NCI-H82 treated with DMSO at 0.1 percent for 48 hours (cell line): ENCODE results near the gene KRTDAP.

Experiments
- DNase-seq: peaks from one replicate; lab custom pipeline; 2025; ENCODE audit not compliant: unreplicated experiment; lab: John Stamatoyannopoulos, UW

KRTDAP gene, protein sequence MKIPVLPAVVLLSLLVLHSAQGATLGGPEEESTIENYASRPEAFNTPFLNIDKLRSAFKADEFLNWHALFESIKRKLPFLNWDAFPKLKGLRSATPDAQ

DNA sequence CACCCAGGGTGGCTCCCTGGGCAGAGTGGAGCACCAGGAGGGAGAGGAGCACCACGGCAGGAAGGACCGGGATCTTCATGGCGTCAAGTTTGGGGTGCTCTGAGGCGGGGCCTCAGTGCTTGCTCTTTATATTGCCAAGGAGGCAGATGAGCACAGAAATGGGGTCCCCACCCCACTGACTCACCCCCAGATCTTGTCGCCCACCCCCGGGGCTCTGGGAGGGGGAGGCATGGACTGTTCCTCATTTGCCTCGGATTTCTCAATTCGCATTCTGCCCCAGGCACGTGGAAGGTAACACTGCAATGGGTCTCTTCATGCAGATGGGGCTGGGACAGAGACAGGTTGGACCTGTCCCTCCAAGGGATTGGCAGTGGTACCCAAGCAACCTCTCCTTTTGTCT, at the start of gene KRTDAP:
TSS of gene KRTDAP (minus strand) at position 101 of the 400 bp plus-strand sequence. CDS start at position 79, 22 bp downstream.
- no peak for DNase-seq

DNA sequence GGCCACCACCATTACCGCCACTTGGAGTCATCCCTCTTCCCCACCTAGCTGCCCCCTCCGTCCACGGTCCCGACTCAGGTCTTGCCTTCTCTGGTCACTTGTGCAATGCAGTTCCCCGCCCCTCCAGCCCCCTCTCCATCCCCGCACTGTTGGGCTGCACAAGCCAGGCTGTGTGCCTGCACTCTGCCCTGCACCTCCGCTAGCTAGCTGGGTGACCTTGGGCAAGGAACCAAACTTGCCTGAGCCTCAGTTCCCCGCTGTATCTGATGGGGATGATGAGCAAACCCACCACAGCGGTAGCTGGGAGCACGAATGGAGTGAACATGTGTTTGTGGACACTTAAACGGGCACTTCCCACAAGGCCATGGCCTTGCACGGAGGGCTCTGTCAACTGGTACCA, 49.6 kb upstream of the KRTDAP start:
- DNase-seq, result no peak

DNA sequence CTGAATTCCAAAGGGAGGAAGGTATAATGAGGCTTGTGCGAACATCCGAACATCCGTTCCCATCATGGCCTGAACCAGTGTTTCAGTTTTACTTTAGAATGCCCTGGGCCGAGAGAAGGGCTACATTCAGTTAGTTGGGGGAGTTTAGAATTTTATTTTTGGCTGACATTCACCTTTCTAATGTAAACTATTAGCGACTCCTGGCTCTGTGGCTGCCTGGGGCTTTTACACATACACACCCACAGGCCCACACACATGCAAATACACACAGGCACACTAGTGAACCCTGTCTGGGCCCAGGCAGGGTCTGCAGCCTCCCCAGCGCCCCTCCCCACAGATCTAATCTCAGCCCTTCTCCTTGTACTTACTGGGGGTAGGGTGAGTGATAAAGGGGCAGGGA, 49.0 kb upstream of the KRTDAP start:
- DNase-seq, result no peak

DNA sequence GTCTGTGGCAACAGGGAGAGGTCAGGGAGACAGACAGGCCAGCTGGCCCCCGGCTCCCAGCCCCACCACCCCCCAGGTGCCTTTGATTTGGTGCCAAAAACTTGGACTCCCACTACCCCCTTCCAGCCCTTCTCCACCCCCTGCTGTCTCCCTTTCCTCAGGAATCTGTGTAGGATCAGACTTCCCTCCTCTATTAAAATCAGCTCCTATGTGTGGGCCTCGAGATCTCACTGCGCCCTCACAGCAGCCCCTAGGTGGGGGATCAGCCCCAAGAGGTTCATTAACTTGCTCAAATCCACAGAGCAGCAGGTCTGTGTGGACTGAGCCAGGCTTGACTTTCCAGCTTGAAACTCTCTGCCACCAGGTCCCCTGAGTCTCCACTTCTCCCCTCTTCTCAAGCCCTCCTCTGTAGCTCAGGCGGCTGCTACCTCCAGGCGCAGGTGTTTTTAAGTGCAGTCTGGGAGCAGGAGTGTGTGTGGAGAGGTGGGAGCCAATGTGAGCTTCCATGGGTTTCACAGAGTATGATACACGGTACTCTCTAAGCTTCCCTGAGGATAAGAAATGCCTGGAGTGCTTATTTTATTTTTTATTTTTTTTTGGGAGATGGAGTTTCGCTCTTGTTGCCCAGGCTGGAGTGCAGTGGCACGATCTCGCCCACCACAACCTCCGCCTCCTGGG, 44.7 kb upstream of the KRTDAP start:
- DNase-seq, result no peak

DNA sequence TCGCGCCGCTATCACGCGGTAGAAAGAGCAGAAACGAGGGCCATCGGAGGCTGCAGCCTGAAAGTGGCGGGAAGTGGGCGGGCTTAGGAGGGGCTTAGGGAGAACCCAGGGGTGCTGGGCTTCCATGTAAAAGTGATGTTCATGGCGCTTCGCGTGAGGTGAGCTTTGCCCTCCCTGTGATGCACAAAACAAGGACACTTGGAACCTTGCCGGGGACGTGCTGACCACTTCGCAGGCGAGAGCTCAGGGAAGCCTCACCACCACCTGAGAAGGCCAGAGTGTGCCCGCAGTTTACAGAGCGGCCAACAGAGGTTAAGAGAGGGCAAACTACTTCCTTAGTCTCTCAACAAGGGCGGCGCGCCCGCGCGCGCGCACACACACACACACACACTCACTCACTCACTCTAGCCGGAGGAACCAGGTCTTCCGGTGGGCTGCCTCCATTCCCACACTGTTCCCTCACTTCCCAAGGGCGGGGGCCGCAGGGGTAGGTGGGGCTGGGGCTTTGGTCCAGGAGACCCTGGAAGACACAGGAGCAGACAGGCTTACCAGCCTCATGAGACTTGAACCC, 43.6 kb upstream of the KRTDAP start:
- DNase-seq, result no peak

DNA sequence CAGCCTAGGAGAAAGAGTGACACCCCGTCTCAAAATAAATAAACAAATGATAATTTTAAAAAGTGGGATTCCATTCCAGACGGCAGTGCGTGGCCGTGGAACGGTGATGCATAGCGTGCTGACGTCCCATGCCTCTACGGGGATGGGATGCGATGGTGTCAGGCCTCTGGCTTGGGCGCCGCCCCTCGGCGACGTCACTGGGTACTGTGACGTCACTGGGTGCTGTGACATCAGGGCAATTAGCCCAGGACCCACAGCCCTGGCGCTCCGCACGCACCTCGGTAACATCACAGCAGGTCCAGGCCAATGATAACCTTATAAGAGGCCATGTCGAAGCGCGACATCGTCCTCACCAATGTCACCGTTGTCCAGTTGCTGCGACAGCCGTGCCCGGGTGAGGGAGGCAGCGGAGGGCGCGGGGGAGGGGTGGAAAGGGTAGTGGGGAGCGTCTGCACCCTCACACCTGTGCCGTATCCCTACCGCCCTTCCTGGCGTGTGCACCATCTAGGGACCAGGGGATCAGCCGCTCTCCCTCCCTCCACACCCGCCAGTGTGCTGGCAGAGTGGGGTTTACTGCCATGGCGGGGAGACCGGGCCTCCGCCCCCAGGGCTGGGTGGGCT, 43.0 kb upstream of the KRTDAP start, which contains the start of gene GAPDHS:
TSS of gene GAPDHS (plus strand) at position 256 of the 621 bp plus-strand sequence. CDS start at position 328, 72 bp downstream.
- DNase-seq, result no peak

DNA sequence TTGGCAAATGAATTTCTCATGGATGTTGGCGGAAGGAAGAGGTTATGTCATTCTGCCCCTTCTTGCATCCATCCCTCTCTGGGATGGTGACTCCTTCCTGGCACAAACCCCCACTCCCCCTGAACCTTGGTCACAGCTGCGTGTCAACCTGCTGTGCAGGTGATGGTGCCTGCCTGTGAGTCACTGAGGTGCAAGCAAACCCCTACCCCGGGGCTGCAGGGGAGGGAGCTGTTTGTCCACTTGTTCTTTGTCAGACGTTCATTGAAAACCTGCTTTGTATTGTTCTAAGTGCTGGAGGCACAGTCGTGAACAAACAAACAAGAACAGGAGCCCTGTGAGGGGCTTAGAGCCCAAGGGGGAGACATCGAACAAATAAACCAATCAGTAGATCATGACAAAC, 41.0 kb upstream of the KRTDAP start:
- DNase-seq, result no peak

DNA sequence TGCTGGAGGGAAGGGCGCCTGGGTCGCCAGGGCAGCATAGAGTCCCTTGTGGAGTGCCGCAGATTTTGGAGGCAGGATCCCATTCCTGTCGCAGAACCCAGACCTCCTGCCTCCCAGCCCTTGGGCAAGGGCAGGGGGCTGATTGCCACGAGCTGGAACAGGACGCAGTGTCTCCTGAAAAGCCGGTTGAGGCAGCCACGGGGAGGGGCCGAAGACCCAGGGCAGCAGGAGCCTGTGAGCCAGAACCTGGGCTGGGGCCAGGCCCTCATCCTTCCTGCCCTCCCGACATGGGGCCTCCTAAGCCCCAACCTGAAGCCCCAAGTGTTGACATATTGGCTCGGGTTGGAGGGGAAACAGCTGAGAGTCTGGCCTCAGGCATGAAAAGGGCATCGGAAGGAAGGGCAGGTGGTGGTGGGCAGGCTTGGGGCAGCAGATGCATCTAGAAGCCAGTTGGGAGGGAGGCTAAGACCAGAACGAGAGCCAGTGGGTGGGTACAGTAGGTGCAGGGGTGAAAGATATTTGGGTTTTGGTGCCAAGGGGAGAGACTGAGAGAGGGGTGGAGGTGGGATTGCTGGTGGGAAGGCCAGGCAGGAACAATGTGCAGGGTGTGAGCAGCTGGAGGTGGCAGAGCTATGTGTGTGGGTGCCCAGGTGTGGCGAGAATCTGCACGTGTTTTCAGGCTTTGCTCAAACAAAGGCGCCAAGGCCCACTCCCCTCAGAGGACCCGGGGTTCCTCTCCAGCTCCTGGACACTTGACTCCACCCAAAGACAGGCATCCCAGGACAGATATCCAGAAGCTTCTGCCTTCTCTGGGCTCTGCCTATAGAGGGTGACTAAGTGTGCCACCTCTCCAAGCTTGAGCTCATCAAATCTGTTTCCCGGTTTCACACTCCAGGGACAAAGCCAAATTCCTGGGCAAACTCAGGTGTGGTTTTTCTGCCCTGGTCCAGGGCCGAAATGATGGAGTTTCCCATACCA, 39.3 kb upstream of the KRTDAP start:
- no peak for DNase-seq

DNA sequence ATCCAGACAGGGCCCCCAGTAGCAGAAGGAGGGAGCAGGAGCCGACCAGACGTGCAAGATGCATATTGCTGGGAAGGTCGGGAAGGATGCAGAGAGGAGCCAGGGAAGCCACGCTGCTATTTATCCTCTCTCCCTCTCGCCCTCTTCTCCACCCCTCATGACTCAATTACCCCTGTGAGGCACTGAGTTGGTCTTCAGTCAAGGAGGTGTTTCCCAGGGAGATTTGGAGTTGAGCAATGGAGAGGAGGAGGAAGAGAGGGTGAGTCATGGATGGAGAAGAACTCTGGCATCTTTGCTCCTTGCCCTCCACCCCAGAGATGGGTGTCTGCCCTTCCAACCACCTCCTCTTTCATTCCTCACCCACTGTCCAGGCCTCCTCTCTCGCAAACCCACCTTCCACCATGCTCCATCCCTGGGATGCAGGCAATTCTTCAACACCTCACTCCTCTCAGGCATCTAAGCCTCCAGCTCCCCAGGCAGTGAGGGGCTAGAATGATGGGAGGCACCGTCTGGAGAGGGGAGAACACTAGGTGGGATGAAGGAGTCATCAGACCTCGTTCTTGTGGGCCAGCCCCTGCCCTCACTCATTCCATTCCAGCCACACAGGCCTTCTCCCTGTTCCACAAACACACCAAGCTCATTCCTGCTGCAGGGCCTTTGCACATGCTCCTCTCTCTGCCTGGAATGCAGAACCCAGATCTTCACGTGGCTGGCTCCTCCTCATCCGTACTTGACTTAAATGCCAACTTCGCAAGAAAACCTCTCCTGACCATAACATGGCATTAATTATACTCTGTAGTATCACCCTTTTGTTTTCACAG, 38.2 kb upstream of the KRTDAP start, which contains the start of gene SBSN:
TSS of gene SBSN (minus strand) at position 94 of the 821 bp plus-strand sequence. CDS start at position 64, 30 bp downstream.
- no peak for DNase-seq

DNA sequence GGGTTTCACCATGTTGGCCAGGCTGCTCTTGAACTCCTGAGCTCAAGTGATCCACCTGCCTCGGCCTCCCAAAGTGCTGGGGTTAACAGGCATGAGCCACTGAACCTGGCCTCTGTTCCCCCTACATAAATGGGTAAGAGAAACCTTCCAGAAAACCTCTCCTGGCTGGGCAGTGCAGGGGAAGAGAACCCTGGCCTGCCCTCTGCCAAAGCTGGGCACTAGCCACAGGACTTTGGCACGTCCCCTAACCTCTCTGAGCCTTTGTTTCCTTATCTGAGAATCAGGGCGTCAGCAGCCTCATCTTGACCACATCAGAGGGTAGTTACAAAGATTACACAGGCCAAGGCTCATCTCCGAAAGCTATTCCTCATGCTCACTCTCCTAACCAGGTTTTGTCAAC, 35.6 kb upstream of the KRTDAP start:
- DNase-seq, result no peak

DNA sequence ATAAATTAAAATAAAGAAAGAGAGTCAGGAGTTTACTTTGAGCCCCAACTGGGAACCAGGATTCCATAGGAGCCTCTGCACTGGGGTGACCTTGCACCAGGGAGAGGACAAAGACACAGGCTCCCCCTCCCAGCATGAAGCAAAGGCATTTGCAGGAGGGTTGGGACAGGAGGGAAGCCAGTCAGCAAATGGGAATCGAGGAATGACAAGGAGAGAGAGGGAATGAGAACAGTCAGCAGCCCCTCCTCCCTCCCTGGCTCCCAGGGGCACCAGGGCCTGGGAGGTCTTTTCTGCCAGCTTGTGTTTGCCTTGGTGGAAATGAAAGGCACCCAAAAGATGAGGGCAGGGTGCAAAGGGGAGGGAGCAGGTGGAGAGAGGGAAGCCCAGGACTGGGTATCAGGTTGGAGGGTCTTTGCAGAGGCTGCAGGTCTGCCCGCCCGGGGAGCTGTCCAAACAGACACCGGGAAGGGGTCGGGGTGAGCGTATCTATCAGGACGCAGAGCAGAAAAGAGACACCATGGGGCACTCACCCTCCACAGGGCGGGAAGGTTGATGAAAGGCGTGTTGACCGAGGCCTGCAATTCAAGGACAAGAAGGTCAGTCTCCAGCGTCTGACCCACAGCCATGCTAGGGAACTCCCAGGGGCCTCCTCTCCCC, 34.0 kb upstream of the KRTDAP start:
- no peak for DNase-seq

DNA sequence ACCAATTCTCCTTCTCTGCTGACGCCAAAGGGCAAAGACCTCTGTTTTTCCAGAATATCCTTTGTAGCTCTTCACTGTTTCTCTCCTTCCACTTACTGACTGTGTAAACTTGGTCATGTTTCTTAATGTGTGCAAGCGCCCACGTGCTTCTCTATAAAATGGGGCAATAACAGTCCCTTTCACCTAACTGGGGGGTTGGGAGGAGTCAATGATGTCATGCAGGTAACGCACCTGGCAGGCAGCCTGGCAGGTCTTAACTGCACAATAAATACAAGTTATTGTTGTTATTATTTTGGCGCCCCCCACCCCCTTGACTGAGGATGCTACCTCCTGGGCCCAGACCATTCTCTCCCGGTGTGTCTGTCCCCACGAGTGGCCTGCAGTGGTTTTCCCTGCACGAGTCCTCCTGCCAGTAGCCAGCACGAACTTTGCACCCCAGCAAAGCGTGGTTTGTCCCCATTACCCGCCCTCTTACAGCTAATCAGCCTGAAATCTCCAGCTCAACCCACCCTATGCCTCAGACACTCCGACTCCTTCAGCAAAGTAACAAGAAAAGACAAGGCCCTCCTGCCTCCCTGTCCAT, 32.6 kb upstream of the KRTDAP start:
- no peak for DNase-seq

DNA sequence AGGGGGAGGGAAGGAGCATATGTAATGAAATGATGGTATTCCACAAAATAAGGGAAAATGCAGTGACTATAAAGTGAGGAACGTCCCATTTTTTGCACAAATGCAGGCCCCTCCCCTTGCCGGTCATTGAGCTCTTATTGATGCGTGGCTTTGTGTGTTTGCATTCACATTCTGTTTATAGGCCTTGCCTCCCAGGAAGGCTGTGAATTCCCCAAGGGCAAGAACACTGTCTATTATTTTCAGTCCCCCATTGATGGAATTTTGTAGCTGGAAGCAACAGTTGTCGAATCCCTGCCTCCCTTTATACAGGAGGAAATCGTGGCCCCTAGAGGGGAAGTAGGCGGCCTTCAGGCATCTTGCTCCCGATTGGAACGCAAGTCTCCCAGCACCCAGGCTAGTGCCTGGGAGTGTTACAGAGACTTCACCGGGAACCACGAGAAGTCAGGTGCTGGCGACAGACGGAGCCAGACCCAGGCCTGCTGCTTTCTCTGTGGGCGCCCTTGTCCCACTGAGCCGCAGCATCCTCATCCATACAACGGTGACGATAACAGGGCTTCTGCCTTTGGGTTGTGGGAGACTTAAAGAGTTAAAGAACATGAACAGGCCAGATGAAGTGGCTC, 31.0 kb upstream of the KRTDAP start:
- no peak for DNase-seq

DNA sequence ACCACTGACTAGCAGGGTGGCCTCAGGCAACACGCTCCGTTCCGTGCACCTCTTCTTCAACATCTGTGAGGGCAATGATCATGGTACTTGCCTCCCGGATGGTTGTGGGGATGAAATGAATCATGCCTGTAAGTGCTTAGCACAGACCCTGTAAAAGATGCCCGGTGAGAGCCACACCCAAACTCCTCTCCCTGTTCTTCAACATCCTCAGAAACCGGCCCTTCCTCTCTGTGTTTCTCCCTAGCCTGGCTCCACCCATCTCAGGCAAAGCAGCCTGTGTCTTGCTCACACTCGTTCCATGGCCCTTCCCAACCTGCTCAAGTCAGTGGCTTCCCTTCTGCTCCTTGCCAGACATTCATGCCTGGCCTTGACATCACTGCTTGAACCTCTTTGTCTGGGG, 29.0 kb upstream of the KRTDAP start:
- DNase-seq, result no peak

DNA sequence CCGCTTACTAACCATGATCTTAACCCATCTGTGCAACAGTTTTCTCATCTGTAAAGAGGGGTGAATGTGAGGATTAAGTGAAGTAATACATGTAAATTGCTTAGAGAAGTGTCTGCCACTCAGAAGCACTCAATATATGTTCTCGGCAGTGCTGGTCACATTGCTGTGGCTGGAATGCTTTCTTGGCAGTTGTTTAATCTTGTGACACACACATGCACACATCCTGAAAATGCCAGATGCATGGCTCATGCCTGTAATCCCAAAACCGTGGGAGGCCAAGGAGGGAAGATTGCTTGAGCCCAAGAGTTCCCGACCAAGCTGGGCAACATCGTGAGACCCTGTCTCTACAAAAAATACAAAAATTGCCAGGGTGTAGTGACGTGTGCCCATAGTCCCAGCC, 28.0 kb upstream of the KRTDAP start:
- DNase-seq, result no peak

DNA sequence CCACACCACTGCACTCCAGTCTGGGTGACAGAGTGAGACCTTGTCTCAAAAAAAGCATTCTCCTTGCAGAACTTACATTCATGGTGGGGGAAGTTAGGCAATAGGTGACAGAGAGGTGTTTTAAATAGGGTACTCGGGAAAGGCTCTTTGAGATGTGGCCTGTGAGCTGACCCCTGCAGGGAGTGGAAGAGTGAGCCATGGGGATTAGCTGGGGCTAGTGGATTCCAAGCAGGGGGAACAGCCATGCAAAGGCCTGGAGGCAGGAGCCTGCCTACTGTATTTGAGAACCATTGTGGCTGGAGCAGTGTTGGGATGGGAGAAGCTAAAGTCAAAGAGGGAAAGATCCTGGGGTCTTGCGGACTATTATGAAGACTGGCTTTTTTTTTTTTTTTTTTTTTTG, 27.1 kb upstream of the KRTDAP start:
- no peak for DNase-seq

DNA sequence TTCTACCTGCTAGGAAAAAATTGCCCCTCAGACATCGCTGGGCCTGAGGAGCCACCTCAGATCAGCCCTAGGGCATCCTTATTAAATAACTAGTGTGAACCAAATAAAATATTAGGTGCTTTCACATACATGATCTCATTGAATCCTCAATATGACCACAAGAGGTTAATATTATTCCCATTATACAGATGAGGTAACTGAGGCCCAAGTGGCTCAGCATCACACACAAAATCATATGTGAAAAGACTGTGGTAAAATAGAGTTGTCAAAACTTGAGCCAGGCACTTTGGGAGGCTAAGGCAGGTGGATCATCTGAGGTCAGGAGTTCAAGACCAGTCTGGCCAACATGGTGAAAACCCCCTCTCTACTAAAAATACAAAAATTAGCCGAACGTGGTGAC, 26.0 kb upstream of the KRTDAP start:
- no peak for DNase-seq

DNA sequence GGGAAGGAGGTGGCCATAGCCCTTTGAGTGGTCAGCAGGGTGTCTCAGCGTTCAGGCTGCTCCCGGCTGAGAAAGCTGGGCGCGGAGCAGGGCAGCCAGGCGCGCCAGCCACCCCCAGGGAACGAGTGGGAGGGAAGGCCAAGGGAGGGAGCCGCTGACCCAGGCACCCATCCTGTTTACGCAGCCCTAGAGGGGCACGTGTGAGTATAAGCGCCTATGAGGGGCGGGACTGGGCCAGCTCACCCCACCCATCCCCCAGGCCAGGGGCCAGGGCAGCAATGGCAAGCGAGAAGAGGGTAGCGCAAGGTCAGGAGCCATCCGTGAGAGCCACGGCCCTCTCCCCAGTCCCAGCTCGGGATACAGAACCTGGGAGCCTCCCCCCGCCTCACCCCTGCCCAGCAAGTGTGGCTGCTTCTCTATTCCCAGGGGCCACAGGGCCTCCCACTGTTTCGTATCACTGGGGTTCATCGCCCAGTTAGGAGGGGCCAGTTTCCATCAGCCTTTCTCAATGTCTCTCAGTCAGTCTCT, 24.1 kb upstream of the KRTDAP start:
- no peak for DNase-seq
